Neural progenitor cell (in vitro differentiated cells): ENCODE data around the gene SIN3B.

Experiments used
- CTCF ChIP-seq: fragments of 200-600 bp; sonication (generic); IDR thresholded peaks from 2 replicates; pipeline ENCODE4 v1.5.1; 2017; ENCODE audit warnings: antibody characterized with exemption, mild to moderate bottlenecking
- EZH2phosphoT487 ChIP-seq: fragments of 200-600 bp; sonication (generic); IDR thresholded peaks from 2 replicates; pipeline ENCODE4 v1.6.1; 2017; ENCODE audit warnings: antibody characterized with exemption

GRCh38 chr19:16807549-16808284 lies 21.5 kb upstream of the SIN3B start:
- no peak for TF ChIP-seq CTCF
- TF ChIP-seq EZH2phosphoT487: no peak
